Fibroblast of skin of left biceps (primary cell): ENCODE results near the gene P3H3.
"Not testable (repeated sequence)": the region's sequence is repeated elsewhere in the genome, so short reads cannot be mapped to it uniquely, and the experiment has no call there.

ENCODE experiments used
- DNase-seq, 2 experiments: peaks; one replicate each; pipeline ENCODE4 v3.0.0-alpha.2; 2013; ENCODE audit warnings: low read depth in 2 of 2

Gene P3H3

GRCh38 chr12:6888360-6888759, 60.2 kb downstream of the P3H3 start:
- DNase-seq = no peak

DNA sequence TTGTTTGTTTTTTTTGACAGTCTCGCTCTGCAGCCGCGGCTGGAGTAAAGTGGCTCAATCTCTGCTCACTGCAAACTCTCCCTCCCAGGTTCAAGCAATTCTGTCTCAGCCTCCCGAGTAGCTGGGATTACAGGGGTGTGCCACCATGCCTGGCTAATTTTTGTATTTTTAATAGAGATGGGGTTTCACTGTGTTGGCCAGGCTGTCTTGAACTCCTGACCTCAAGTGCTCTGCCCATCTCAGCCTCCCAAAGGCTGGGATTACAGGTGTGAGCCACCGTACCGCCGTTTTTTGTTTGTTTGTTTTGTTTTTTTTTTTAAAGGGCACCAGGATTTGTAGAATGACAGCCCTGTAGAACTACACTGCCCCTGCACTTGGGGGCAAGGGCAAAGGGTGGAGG, 60.6 kb downstream of the P3H3 start:
- not testable (repeated sequence) for DNase-seq
